HCT116 (cell line): ENCODE results near the gene TAB3.

Experiments used
- CBX3 ChIP-seq: IDR thresholded peaks from 2 replicates; pipeline ENCODE4 v1.6.1; 2012; ENCODE audit warnings: low read depth
- EZH2 ChIP-seq: fragments of 200-600 bp; sonication (generic); IDR thresholded peaks from 2 replicates; pipeline ENCODE4 v1.6.1; 2017; ENCODE audit warnings: antibody characterized with exemption, mixed run types

GRCh38 chrX:30865015-30865414 lies 24.0 kb downstream of the TAB3 start:
- TF ChIP-seq EZH2 (no peak), CBX3 (no peak)
